Activated naive CD8-positive, alpha-beta T cell treated with anti-CD3 and anti-CD28 coated beads, Interleukin-2, amount 10 ng/mL, durations not matched to agents 7 days and 5 days (primary cell): ENCODE measurements around the gene FBLN1. TPM values are rescaled to one million over a fixed set of nuclear protein-coding genes. Genes with fewer than 3 reads are reported as not detected.

Experiments
- ATAC-seq: fragments of 150-1000 bp; cut with Tn5 transposase; one replicate; pipeline ENCODE4 v1.10.0; 2021; ENCODE audit warnings: low read depth, moderate library complexity
- POLR2A ChIA-PET: fragments of 350-600 bp; sonication (Branson Sonifier 250); formaldehyde crosslinking; loops from one replicate; lab custom pipeline; 2021; ENCODE audit warnings: antibody characterized with exemption; lab: Charles Lee
- DNase-seq: peaks from one replicate; pipeline ENCODE4 v3.0.0; 2021
- H3K27ac Mint-ChIP-seq: one replicate; pipeline ENCODE4 v1.8.0; 2022; ENCODE audit warnings: mild to moderate bottlenecking, mixed read lengths
- H3K27me3 Mint-ChIP-seq: one replicate; pipeline ENCODE4 v1.8.0; 2022; ENCODE audit warnings: mild to moderate bottlenecking, moderate library complexity, mixed read lengths
- H3K36me3 Mint-ChIP-seq: one replicate; pipeline ENCODE4 v1.8.0; 2021; ENCODE audit warnings: mild to moderate bottlenecking, mixed read lengths
- H3K4me1 Mint-ChIP-seq: one replicate; pipeline ENCODE4 v1.8.0; 2021; ENCODE audit warnings: mixed read lengths
- H3K4me3 Mint-ChIP-seq: one replicate; pipeline ENCODE4 v1.8.0; 2022; ENCODE audit warnings: mild to moderate bottlenecking, moderate library complexity, mixed read lengths
- H3K9me3 Mint-ChIP-seq: one replicate; pipeline ENCODE4 v1.8.0; 2021; ENCODE audit warnings: mixed read lengths
- total RNA-seq, 2 experiments: library from RNA; stranded (reverse); gene quantifications; one replicate each; pipeline ENCODE4 v1.2.3, GENCODE V29; 2021

The FBLN1 gene
- total RNA-seq, 2 experiments from 2014 or later = not detected

DNA sequence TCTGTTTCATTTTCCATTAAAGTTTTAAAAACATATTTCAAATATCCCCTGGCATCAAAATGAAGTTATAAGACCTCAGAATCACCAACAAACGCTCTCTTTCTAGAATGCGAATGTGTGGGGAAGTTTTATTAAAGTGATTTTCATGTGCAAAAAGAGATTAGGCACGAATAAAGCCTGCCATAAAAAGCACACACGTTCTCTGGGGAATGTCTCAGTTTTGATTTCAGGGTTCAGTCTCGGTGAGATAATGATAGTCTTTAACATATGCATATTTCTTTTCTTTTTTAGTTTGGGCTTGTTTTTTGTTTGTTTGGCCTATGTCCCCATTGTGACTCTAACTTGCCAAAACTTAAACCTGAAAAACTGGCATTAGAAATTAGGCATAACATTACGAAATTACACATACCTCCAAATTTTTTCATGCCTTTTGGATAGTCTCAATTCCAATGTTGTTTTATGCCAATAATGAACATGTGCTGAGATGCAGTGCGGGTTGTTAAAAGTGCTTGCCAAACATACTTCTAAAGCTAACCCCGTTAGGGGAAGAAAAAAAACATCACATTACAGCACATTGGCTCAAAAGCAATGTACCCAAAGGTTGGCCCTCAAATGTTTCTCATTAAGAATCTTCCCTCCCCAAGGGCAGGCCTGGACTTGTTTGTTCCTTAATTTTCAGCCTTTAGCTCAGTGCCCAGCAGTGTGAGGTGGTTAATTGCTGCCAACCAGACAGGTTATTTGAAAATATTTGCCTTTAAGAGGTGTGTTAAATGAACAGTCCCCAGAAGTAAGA lies 33.2 kb upstream of the FBLN1 start:
- Mint-ChIP-seq H3K4me3 (no peak overlapping the region), H3K4me1 (no peaks in the 10 kb centered on the region), H3K36me3 (no peaks in the 10 kb centered on the region), H3K27ac (no peak overlapping the region), H3K27me3 (peaks cover 19% of the 10 kb centered on the region), H3K9me3 (no peaks in the 10 kb centered on the region)
- POLR2A ChIA-PET = no interaction called here
- ATAC-seq = no peak
- no peak for DNase-seq

DNA sequence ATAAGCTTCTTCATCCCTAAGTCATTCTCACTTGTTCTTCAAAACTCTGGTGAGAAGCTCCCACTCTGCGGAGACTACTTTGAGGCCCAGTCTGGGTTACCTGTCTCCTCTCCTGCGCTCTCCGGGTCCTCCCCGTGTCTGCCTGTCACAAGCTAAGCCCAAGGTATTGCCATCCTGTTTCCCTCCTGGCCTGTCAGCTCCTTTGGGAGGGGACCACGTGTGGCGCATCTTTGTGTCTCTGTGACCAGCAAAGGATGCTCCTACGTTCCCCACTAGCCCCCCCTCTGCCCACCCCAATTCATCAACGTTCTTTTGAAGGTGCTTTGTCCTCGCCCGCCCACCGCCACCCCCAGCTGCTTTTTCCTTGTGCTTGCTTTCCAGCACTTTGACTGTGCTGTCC lies 31.8 kb upstream of the FBLN1 start:
- Mint-ChIP-seq H3K4me3 (no peak overlapping the region), H3K4me1 (no peaks in the 10 kb centered on the region), H3K27me3 (peaks cover 16% of the 10 kb centered on the region), H3K27ac (no peak overlapping the region), H3K9me3 (no peaks in the 10 kb centered on the region), H3K36me3 (no peaks in the 10 kb centered on the region)
- ATAC-seq (no peak), DNase-seq (no peak)
- POLR2A ChIA-PET = no interaction called here

DNA sequence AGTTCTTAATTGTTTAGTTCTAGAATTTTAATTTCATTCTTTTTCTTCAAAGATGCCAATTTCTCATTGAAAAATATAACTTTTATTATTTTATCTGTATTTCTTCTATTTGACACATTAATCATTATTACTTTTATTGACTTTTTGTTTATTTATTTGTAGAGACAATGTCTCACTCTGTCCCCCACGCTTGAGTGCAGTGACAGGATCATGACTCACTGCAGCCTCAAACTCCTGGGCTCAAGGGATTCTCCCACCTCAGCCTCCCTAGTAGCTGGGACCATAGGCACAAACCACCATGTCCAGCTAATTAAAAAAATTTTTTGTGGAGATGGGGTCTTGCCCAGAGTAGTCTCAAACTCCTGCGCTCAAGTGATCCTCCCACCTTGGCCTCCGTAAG lies 30.3 kb upstream of the FBLN1 start:
- no peaks in the 10 kb centered on the region for H3K36me3 Mint-ChIP-seq
- no peaks in the 10 kb centered on the region for H3K9me3 Mint-ChIP-seq
- no peaks in the 10 kb centered on the region for H3K4me1 Mint-ChIP-seq
- POLR2A ChIA-PET = no interaction called here
- H3K27ac Mint-ChIP-seq = no peak overlapping the region
- no peak overlapping the region for H3K4me3 Mint-ChIP-seq
- ATAC-seq (no peak), DNase-seq (no peak)
- peaks cover 11% of the 10 kb centered on the region for H3K27me3 Mint-ChIP-seq

DNA sequence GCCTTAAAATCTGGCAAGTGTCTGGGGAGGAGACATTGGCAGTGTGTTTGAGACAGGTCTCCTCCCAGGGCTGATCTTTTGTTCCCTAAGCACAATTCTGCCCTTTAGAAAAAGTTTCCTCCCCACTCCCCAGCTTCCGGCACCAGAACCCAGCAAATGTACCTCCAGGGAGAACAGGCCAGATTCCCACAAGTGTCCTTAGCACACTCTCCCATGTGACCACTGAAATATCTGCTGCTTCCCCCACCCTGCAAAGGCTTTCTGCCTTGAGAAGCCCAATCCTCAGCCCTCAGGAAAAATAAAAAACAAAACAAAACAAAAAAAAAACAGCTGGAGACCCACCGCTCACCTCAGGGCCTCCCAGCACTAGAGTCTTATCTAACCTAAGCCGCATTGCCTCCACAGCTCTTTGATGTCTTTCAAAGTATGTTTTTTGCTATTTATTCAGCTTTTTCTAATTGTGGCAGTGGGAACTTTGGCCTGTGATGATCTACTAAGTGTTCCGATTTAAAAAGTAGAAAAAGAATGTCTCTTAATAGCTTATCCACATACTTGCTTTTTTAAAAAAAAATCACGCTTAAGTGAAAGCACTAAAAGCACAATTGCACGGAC lies 29.0 kb upstream of the FBLN1 start:
- no peak for ATAC-seq
- DNase-seq = no peak
- H3K27ac Mint-ChIP-seq = no peak overlapping the region
- no peaks in the 10 kb centered on the region for H3K4me1 Mint-ChIP-seq
- H3K27me3 Mint-ChIP-seq = peaks cover 11% of the 10 kb centered on the region
- H3K9me3 Mint-ChIP-seq = no peaks in the 10 kb centered on the region
- H3K4me3 Mint-ChIP-seq = no peak overlapping the region
- POLR2A ChIA-PET = no interaction called here
- no peaks in the 10 kb centered on the region for H3K36me3 Mint-ChIP-seq

DNA sequence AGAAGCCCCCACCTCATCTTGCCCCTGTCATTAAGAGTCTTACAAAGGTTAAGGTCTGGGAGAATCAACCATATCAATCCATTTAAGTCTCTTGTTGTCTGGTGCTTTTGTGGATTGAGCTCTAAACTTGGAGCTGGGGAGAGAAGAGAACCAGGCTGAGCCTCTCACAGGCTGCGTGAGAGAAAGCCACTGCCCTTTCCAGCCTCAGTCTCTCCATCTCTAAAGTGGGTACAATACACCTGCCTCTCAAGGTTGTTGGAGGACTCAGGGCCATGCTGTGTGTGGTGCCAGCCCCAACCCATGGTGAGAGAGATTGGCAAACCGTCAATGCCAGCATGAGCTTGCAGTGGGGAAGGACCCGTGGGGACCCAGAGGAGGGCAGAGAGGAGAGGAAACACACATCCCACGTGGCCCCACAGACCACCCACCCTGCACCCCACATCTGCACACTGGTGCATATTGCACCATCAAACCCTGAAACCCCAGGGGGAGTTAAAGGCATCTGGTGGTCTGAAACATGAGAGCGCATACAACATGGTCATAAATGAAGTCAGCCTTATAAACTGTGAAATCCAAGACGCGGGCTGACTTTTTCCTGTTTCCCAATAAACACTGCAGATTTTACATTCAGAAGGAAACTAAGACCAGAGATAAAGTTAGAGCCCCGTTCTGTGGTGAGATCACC lies 27.5 kb upstream of the FBLN1 start:
- Mint-ChIP-seq H3K27me3 (peaks cover 11% of the 10 kb centered on the region), H3K9me3 (no peaks in the 10 kb centered on the region), H3K27ac (no peak overlapping the region), H3K36me3 (no peaks in the 10 kb centered on the region), H3K4me1 (no peaks in the 10 kb centered on the region), H3K4me3 (no peak overlapping the region)
- ATAC-seq (no peak), DNase-seq (no peak)
- POLR2A ChIA-PET = no interaction called here

DNA sequence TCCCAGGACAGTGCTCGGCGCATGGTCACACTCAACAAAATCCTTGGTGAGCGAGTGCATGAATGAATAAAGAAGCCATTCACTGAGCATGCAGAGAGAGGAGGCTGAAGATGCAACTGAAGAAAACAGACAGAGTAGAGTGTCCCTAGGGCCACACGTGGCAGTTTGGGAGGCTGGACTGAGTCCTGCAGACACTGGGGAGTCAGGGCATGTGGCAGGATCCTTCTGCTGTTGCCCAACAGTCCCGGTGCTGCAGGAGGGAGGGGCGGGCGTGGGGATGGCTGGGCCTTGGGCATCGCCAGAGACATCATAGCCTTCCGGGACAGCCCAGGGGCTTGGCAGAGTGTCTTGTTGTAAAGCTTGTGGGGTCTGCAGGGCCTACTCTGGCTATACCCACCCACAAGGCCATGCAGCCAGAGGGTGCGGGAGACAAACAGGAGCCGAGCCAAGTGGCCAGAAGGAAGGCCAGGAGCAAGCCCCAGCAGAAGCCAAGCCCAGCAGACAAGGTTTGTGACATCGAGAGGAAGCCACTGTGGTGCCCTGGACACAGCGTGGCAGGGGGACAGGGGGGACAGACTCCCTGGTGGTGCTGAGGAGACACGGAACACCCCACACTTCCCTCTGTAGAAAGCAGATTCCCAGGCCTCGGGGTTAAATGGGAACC lies 26.7 kb upstream of the FBLN1 start:
- Mint-ChIP-seq H3K27ac (no peak overlapping the region), H3K36me3 (no peaks in the 10 kb centered on the region), H3K4me1 (no peaks in the 10 kb centered on the region), H3K27me3 (peaks cover 12% of the 10 kb centered on the region), H3K4me3 (no peak overlapping the region), H3K9me3 (peaks cover 2% of the 10 kb centered on the region)
- ATAC-seq = no peak
- POLR2A ChIA-PET = no interaction called here
- DNase-seq = no peak

DNA sequence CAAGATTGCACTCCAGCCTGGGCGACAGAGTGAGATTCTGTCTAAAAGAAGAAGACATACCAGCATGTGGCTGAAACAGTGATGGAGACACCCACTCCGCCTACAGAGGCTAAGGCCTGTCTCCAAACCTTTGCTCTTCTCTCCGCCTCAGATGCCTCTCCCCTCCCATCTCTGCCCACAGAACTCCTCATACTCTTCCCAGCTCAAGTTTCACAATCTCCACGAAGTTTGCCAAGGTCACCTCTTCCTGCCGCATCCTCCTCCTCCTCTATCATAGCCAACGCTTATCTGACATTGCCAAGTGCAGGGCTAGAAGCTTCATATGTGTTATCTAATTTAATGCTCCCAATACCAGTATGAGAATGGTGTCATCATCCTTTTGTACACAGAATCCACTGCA lies 25.9 kb upstream of the FBLN1 start:
- no peak overlapping the region for H3K4me3 Mint-ChIP-seq
- no peaks in the 10 kb centered on the region for H3K36me3 Mint-ChIP-seq
- H3K27me3 Mint-ChIP-seq = peaks cover 12% of the 10 kb centered on the region
- POLR2A ChIA-PET = no interaction called here
- DNase-seq = no peak
- no peak overlapping the region for H3K27ac Mint-ChIP-seq
- H3K9me3 Mint-ChIP-seq = peaks cover 2% of the 10 kb centered on the region
- ATAC-seq = no peak
- H3K4me1 Mint-ChIP-seq = no peaks in the 10 kb centered on the region

DNA sequence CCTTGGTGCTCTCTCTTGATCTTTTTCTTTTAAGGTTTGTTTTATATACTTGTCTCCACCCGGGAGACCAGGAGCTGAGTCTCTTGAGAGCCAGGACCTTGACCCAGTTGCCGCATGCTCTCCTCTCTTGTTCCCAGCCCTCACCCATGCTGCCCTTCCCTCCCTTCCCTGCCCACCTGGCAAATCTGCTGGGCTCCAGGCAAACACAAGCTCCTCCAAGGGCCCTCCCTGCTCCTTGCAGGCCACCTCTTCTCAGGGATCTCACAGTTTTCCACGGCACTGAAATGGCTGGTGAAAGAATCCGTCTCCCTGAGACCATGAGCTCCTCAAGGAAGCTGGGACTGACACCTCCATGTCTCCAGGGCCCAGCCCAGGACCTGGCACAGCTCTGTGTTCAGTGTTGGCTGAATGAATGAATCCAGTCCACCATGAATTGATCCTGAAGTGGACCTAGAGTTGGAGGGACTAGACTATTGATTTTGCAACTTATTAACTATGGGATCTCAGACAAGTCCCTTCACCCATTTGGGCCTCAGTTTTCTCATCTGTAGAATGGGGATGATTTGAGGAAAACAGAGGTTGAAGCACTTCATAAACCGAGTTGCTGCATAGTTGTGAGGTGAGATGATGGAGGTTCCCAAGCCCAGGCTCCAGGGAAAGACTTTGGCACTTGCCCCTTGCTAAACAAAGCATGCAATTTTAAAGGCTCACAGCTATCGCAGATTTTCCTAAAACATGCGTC lies 25.1 kb upstream of the FBLN1 start:
- DNase-seq = no peak

DNA sequence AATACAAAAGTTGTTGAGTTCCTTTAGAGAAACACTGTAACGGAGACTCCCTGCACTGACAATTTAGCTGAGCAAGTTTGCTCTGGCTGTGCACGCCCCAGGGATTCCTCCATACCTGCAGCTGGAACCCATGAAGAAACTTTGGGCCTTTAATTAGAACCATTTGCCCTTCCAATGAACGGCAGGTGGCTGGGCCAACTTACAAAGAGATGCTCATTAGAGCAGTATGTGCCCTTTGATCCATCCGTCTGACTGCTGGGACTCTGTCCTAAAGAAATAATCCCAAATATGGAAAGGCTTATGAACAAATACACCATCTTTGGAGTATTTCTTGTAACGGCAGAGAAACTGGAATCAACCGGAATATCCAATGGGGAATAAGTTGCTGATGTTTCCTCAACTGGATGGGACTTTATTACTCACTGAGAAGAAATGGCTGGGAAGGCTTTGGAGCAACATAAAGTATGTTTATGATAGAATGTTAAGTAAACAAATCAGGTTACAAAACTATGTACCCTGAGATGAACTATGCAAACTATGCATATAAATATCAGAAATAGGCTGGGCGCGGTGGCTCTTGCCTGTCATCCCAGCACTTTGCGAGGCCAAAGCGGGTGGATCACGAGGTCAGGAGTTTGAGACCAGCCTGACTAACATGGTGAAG lies 24.4 kb upstream of the FBLN1 start:
- no peaks in the 10 kb centered on the region for H3K4me1 Mint-ChIP-seq
- H3K27me3 Mint-ChIP-seq = peaks cover 12% of the 10 kb centered on the region
- no peak overlapping the region for H3K27ac Mint-ChIP-seq
- H3K4me3 Mint-ChIP-seq = no peak overlapping the region
- DNase-seq (no peak), ATAC-seq (no peak)
- POLR2A ChIA-PET = no interaction called here
- no peaks in the 10 kb centered on the region for H3K36me3 Mint-ChIP-seq
- peaks cover 2% of the 10 kb centered on the region for H3K9me3 Mint-ChIP-seq

More for the DNA sequence above, 25.1 kb upstream of the FBLN1 start:
- POLR2A ChIA-PET = no interaction called here
- peaks cover 12% of the 10 kb centered on the region for H3K27me3 Mint-ChIP-seq
- no peak overlapping the region for H3K27ac Mint-ChIP-seq
- no peak overlapping the region for H3K4me3 Mint-ChIP-seq
- no peak for ATAC-seq
- H3K36me3 Mint-ChIP-seq = no peaks in the 10 kb centered on the region
- H3K4me1 Mint-ChIP-seq = no peaks in the 10 kb centered on the region
- H3K9me3 Mint-ChIP-seq = peaks cover 2% of the 10 kb centered on the region

DNA sequence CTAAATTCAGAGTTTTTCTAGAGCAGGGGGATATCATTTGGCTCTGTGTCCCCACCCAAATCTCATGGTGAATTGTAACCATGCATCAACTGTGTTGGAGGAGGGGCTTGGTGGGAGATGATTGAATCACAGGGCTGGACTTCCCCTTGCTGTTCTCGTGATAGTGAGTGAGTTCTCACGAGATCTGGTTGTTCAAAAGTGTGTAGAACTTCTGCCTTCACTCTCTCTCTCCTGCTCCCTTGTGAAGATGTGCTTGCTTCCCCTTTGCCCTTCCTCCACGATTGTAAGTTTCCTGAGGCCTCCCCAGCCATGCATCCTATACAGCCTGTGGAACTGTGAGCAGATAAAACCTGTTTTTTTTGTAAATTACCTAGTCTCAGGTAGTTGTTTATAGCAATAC lies 22.0 kb upstream of the FBLN1 start:
- Mint-ChIP-seq H3K4me3 (no peak overlapping the region), H3K4me1 (no peaks in the 10 kb centered on the region), H3K27ac (no peak overlapping the region)

DNA sequence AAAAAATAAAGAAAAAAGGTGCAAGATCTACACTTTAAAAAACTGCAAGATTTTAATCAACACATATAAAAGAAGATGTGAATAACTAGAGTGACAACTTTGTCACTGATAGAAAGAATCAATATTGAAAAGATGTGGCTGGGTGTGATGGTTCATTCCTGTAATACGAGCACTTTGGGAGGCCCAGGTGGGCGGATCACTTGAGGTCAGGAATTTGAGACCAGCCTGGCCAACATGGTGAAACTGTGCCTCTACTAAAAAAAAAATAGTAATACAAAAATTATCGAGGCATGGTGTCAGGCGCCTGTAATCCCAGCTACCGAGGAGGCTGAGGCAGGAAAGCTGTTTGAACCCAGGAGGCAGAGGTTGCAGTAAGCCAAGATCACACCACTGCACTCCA lies 21.0 kb upstream of the FBLN1 start:
- Mint-ChIP-seq H3K36me3 (no peaks in the 10 kb centered on the region), H3K9me3 (peaks cover 2% of the 10 kb centered on the region), H3K27me3 (peaks cover 6% of the 10 kb centered on the region), H3K4me1 (no peaks in the 10 kb centered on the region), H3K27ac (no peak overlapping the region), H3K4me3 (no peak overlapping the region)
- POLR2A ChIA-PET = no interaction called here
- no peak for ATAC-seq
- no peak for DNase-seq

More for the DNA sequence above, 22.0 kb upstream of the FBLN1 start:
- no peak for DNase-seq
- ATAC-seq = no peak
- Mint-ChIP-seq H3K9me3 (peaks cover 2% of the 10 kb centered on the region), H3K36me3 (no peaks in the 10 kb centered on the region), H3K27me3 (peaks cover 4% of the 10 kb centered on the region)
- POLR2A ChIA-PET = no interaction called here

DNA sequence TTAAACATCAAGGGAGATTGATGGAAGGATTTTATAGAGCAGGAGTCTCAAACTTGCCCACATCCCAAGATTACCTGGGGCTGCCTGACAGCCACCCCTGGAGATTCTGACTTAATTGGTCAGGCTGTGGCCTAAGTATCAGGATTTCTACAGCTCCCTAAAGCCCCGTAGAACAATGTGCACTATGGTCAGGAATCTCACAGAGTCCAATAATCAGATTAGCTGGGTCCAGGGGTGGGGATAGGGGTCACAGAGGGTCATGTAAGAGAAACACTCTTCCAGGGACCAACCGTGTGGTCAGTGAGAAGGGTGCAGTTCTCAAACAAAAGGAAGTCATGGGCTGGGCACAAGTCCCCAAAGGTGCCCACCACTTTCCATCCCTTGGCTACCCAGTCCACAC lies 20.5 kb upstream of the FBLN1 start:
- Mint-ChIP-seq H3K9me3 (peaks cover 2% of the 10 kb centered on the region), H3K4me3 (no peak overlapping the region), H3K36me3 (no peaks in the 10 kb centered on the region), H3K27ac (no peak overlapping the region), H3K27me3 (peaks cover 8% of the 10 kb centered on the region), H3K4me1 (no peaks in the 10 kb centered on the region)
- ATAC-seq (no peak), DNase-seq (no peak)
- POLR2A ChIA-PET = no interaction called here

DNA sequence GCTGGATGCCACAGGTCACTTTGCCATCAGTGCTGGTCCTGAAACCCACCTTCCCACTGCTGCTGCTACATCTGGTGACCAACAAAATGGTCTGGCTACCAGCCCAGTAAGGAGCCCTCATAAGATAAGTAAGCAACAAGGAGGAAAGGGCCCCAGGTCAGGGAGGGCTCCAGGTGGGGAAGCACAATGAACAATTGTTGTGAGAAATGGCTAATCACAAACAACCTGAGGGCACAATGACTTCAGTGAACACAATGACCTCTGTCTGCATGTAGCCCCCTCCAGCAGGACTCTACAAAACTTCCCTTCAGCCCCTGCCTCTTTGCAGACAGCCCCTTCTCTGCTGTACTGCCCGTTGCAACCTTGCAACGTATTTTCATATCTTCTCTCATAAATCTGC lies 19.4 kb upstream of the FBLN1 start:
- Mint-ChIP-seq H3K4me3 (no peak overlapping the region), H3K27me3 (peaks cover 9% of the 10 kb centered on the region), H3K36me3 (no peaks in the 10 kb centered on the region), H3K27ac (no peak overlapping the region), H3K4me1 (no peaks in the 10 kb centered on the region), H3K9me3 (peaks cover 2% of the 10 kb centered on the region)
- DNase-seq (no peak), ATAC-seq (no peak)
- POLR2A ChIA-PET = no interaction called here
